SK-N-SH treated with all-trans-retinoic acid at 6 μM for 48 hours (cell line): ENCODE data around the gene SORCS3.

Source experiments
- ATAC-seq: fragments of 200-7000 bp; cut with Tn5 transposase; 3 replicates; pipeline ENCODE4 v1.9.1; 2020; ENCODE audit warnings: mild to moderate bottlenecking, moderate library complexity
- ARNTL ChIP-seq: fragments of 450-650 bp; formaldehyde crosslinking; IDR thresholded peaks from 2 replicates; pipeline ENCODE4 v1.5.0; 2020; ENCODE audit warnings: low read depth, mild to moderate bottlenecking, moderate library complexity, borderline replicate concordance
- BACH2 ChIP-seq: fragments of 250-450 bp; sonication (Bioruptor Pico); IDR thresholded peaks from 2 replicates; pipeline ENCODE4 v1.9.0; 2021; ENCODE audit warnings: mild to moderate bottlenecking, borderline replicate concordance
- CSDC2 ChIP-seq: fragments of 250-450 bp; sonication (Bioruptor Pico); IDR thresholded peaks from 2 replicates; pipeline ENCODE4 v1.5.0; 2020; ENCODE audit warnings: mild to moderate bottlenecking, moderate library complexity
- ESRRG ChIP-seq: fragments of 250-450 bp; sonication (Bioruptor Pico); IDR thresholded peaks from 2 replicates; pipeline ENCODE4 v1.6.1; 2021; ENCODE audit warnings: mild to moderate bottlenecking
- GLIS3 ChIP-seq: fragments of 250-450 bp; sonication (Bioruptor Pico); IDR thresholded peaks from 2 replicates; pipeline ENCODE4 v1.5.0; 2020; ENCODE audit warnings: mild to moderate bottlenecking, moderate library complexity
- OSR1 ChIP-seq: fragments of 250-450 bp; sonication (Bioruptor Pico); IDR thresholded peaks from 2 replicates; pipeline ENCODE4 v1.8.0; 2022; ENCODE audit warnings: moderate library complexity, mild to moderate bottlenecking, inconsistent platforms
- PPARA ChIP-seq: fragments of 250-450 bp; sonication (Bioruptor Pico); IDR thresholded peaks from 2 replicates; pipeline ENCODE4 v1.5.0; 2020; ENCODE audit warnings: mild to moderate bottlenecking, borderline replicate concordance
- RARB ChIP-seq: fragments of 250-450 bp; sonication (Bioruptor Pico); IDR thresholded peaks from 2 replicates; pipeline ENCODE4 v1.8.0; 2021; ENCODE audit warnings: mild to moderate bottlenecking, moderate library complexity
- SNAI2 ChIP-seq: fragments of 250-450 bp; sonication (Bioruptor Pico); IDR thresholded peaks from 2 replicates; pipeline ENCODE4 v1.5.0; 2020; ENCODE audit warnings: mild to moderate bottlenecking, moderate library complexity
- TOX ChIP-seq: fragments of 250-450 bp; sonication (Bioruptor Pico); IDR thresholded peaks from 2 replicates; pipeline ENCODE4 v1.8.0; 2021; ENCODE audit warnings: mild to moderate bottlenecking, moderate library complexity, borderline replicate concordance
- ZC3H10 ChIP-seq: fragments of 250-450 bp; sonication (Bioruptor Pico); IDR thresholded peaks from 2 replicates; pipeline ENCODE4 v1.5.1; 2021; ENCODE audit warnings: mild to moderate bottlenecking, moderate library complexity
- ZFP30 ChIP-seq: fragments of 450-650 bp; formaldehyde crosslinking; IDR thresholded peaks from 2 replicates; pipeline ENCODE4 v1.5.0; 2022; ENCODE audit warnings: mild to moderate bottlenecking, moderate library complexity
- ZNF565 ChIP-seq: fragments of 450-650 bp; formaldehyde crosslinking; conservative IDR thresholded peaks from 2 replicates; pipeline ENCODE4 v1.5.0; 2020; ENCODE audit warnings: low read depth, mild to moderate bottlenecking, moderate library complexity
- ZNF70 ChIP-seq: fragments of 450-650 bp; formaldehyde crosslinking; IDR thresholded peaks from 2 replicates; pipeline ENCODE4 v1.5.0; 2020; ENCODE audit warnings: mild to moderate bottlenecking, moderate library complexity
- TF ChIP-seq, protein P1 (sequence below): fragments of 250-450 bp; sonication (Bioruptor Pico); IDR thresholded peaks from 2 replicates; pipeline ENCODE4 v1.5.1; 2020; ENCODE audit warnings: low read depth, mild to moderate bottlenecking, moderate library complexity
- TF ChIP-seq, protein P2 (sequence below): fragments of 250-450 bp; sonication (Bioruptor Pico); IDR thresholded peaks from 2 replicates; pipeline ENCODE4 v1.5.1; 2021; ENCODE audit warnings: mild to moderate bottlenecking, moderate library complexity
- TF ChIP-seq, protein P3 (sequence below): fragments of 250-450 bp; sonication (Bioruptor Pico); IDR thresholded peaks from 2 replicates; pipeline ENCODE4 v1.8.0; 2020; ENCODE audit warnings: mild to moderate bottlenecking, moderate library complexity, borderline replicate concordance

SORCS3 gene

DNA sequence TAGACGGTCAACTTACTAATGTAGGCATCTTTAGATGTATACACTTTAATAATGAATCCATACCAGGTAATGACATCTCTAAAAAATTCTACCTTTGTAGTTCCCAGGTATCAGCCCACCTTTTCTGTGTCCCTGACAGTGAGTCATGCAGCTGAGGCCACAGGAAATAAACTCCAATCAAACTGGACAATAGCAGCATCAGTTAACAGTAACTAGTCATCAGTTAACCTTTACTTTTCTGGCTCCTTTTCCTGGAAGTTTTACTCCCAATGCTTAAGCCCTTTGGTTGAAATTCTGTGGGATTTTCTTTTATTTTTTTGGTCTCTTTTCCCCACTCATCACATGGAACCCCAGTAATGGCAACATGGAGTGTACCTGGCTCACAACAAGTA, 617.6 kb downstream of the SORCS3 start:
- ATAC-seq = no peak
- no peak for TF ChIP-seq ZFP30 (CRISPR knock-in tag)
- no peak for TF ChIP-seq ESRRG (CRISPR knock-in tag)
- no peak for TF ChIP-seq BACH2 (CRISPR knock-in tag)
- TF ChIP-seq OSR1 (CRISPR knock-in tag) = no peak
- no peak for TF ChIP-seq GLIS3 (CRISPR knock-in tag)
- TF ChIP-seq ARNTL (CRISPR knock-in tag) = no peak
- TF ChIP-seq, protein P1, sequence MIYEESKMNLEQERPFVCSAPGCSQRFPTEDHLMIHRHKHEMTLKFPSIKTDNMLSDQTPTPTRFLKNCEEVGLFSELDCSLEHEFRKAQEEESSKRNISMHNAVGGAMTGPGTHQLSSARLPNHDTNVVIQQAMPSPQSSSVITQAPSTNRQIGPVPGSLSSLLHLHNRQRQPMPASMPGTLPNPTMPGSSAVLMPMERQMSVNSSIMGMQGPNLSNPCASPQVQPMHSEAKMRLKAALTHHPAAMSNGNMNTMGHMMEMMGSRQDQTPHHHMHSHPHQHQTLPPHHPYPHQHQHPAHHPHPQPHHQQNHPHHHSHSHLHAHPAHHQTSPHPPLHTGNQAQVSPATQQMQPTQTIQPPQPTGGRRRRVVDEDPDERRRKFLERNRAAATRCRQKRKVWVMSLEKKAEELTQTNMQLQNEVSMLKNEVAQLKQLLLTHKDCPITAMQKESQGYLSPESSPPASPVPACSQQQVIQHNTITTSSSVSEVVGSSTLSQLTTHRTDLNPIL (CRISPR knock-in tag) = no peak

DNA sequence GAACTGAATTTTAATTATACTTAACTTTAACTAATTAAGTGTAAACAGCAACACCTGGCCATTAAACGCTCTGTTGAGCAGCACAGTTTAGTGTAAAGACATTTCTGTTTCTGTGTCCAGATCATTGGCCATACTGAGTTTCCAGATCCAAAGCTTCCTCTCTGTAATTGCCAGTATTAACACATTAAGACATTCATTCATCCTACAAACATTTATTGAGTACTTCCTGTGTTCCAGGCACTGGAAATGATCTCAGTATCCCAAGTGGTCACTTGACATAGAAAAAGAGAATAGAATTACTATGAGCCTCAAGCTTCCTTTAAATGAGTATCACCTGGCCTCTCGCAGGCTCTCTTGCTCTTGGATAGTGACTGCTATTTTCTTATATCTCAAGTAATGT, 618.1 kb downstream of the SORCS3 start:
- TF ChIP-seq, protein P1 (CRISPR knock-in tag) = no peak
- no peak for TF ChIP-seq GLIS3 (CRISPR knock-in tag)
- TF ChIP-seq RARB (CRISPR knock-in tag) = no peak
- no peak for TF ChIP-seq ZNF70
- TF ChIP-seq PPARA = no peak
- no peak for TF ChIP-seq TOX
- no peak for TF ChIP-seq ARNTL (CRISPR knock-in tag)
- no peak for ATAC-seq

DNA sequence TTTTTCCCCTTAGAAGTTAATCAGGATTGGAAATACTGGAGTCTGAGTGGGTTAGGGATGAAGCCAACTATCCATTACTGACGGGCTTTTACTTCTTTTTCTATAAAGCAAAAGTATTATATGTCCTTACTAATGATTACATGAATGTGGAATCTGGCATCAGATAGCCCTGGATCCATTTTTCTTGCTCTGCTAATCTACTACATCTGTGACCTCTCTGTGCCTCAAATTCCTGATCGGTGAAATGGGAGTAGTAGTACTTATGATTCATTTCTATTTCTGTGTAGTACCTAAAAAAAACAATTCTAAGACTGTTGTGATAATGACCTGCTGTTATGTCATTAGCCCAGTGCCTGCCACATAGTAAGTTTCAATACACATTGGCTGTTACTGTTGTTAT, 621.6 kb downstream of the SORCS3 start:
- ATAC-seq = no peak
- TF ChIP-seq SNAI2 (CRISPR knock-in tag) (no peak), PPARA (no peak), ARNTL (CRISPR knock-in tag) (no peak), GLIS3 (CRISPR knock-in tag) (no peak), OSR1 (CRISPR knock-in tag) (no peak)
- TF ChIP-seq, protein P1 (CRISPR knock-in tag) = no peak
- TF ChIP-seq, protein P2, sequence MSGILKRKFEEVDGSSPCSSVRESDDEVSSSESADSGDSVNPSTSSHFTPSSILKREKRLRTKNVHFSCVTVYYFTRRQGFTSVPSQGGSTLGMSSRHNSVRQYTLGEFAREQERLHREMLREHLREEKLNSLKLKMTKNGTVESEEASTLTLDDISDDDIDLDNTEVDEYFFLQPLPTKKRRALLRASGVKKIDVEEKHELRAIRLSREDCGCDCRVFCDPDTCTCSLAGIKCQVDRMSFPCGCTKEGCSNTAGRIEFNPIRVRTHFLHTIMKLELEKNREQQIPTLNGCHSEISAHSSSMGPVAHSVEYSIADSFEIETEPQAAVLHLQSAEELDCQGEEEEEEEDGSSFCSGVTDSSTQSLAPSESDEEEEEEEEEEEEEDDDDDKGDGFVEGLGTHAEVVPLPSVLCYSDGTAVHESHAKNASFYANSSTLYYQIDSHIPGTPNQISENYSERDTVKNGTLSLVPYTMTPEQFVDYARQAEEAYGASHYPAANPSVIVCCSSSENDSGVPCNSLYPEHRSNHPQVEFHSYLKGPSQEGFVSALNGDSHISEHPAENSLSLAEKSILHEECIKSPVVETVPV (CRISPR knock-in tag) = no peak
- TF ChIP-seq, all 23 proteins: peak for 0

DNA sequence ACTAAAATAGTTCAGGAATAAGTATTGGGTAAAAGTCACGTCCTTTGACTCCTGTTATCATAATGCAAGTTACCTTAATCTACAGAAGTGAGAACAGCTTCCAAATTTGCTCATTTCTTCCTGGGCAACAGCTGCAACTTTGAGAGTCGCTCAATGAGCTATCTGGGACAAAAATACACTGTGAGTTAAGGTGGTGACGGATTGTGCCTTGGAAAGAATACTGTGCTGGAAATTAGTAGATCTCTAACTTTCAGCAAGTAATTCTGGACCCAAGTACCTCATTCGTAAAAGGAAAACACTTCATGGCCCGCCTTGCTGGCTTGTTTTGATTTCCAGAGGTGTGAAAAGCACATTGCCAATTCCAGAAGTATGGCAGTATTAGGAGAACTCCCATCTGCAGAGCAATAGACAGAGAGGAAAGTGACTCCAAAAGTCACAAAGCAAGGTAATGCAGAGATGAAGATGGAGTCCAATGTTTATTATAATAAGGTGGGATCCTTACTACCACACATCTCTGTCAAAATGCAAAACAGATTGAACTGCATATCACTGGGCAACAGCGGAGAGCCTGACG, 626.0 kb downstream of the SORCS3 start:
- no peak for TF ChIP-seq ZC3H10
- TF ChIP-seq GLIS3 (CRISPR knock-in tag) = no peak
- TF ChIP-seq TOX = no peak
- no peak for TF ChIP-seq ZNF565 (CRISPR knock-in tag)
- TF ChIP-seq ARNTL (CRISPR knock-in tag) = no peak
- no peak for TF ChIP-seq ZFP30 (CRISPR knock-in tag)
- TF ChIP-seq OSR1 (CRISPR knock-in tag) = no peak
- TF ChIP-seq, protein P3, sequence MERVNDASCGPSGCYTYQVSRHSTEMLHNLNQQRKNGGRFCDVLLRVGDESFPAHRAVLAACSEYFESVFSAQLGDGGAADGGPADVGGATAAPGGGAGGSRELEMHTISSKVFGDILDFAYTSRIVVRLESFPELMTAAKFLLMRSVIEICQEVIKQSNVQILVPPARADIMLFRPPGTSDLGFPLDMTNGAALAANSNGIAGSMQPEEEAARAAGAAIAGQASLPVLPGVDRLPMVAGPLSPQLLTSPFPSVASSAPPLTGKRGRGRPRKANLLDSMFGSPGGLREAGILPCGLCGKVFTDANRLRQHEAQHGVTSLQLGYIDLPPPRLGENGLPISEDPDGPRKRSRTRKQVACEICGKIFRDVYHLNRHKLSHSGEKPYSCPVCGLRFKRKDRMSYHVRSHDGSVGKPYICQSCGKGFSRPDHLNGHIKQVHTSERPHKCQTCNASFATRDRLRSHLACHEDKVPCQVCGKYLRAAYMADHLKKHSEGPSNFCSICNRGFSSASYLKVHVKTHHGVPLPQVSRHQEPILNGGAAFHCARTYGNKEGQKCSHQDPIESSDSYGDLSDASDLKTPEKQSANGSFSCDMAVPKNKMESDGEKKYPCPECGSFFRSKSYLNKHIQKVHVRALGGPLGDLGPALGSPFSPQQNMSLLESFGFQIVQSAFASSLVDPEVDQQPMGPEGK (CRISPR knock-in tag) = no peak
- TF ChIP-seq CSDC2 (CRISPR knock-in tag) = no peak
- TF ChIP-seq SNAI2 (CRISPR knock-in tag) = no peak
- no peak for TF ChIP-seq PPARA
- TF ChIP-seq, protein P1 (CRISPR knock-in tag) = no peak
- ATAC-seq = no peak
